Activated CD8-positive, alpha-beta memory T cell treated with anti-CD3 and anti-CD28 coated beads, Interleukin-2, amount 50 U/mL, for 24 hours (primary cell): ENCODE data around the gene OLFM2.
"Not testable (repeated sequence)": the region's sequence is repeated elsewhere in the genome, so short reads cannot be mapped to it uniquely, and the experiment has no call there.

ENCODE experiments used
- DNase-seq: peaks from one replicate; pipeline ENCODE4 v3.0.0-alpha.2; 2020; ENCODE audit errors: extremely low read depth

Gene OLFM2

GRCh38 chr19:9861503-9861902 is 74.8 kb downstream of the OLFM2 start:
- no peak for DNase-seq

- no peak for DNase-seq
Observed at GRCh38 chr19:9860407-9860806, 75.9 kb downstream of the OLFM2 start.

GRCh38 chr19:9858766-9859165 is 77.5 kb downstream of the OLFM2 start:
- DNase-seq, result no peak

GRCh38 chr19:9857920-9858746 is 78.2 kb downstream of the OLFM2 start:
- no peak for DNase-seq

- DNase-seq, result no peak
Observed at GRCh38 chr19:9857076-9857721, 79.1 kb downstream of the OLFM2 start.

GRCh38 chr19:9856609-9857008 is 79.7 kb downstream of the OLFM2 start:
- DNase-seq, result no peak

- no peak for DNase-seq
Observed at GRCh38 chr19:9854282-9854846, 82.0 kb downstream of the OLFM2 start.

- no peak for DNase-seq
Observed at GRCh38 chr19:9850235-9850959, 85.9 kb downstream of the OLFM2 start.

- no peak for DNase-seq
Observed at GRCh38 chr19:9849791-9850190, 86.5 kb downstream of the OLFM2 start.

- DNase-seq, result no peak
Observed at GRCh38 chr19:9848762-9849161, 87.6 kb downstream of the OLFM2 start.

GRCh38 chr19:9848060-9848459 is 88.3 kb downstream of the OLFM2 start:
- no peak for DNase-seq

GRCh38 chr19:9847087-9847671 is 89.1 kb downstream of the OLFM2 start:
- DNase-seq, result peak; percentile 27

- not testable (repeated sequence) for DNase-seq
Observed at GRCh38 chr19:9843626-9844273, 92.6 kb downstream of the OLFM2 start.

- DNase-seq, result no peak
Observed at GRCh38 chr19:9842834-9843625, 93.3 kb downstream of the OLFM2 start.

GRCh38 chr19:9839415-9839814 is 96.9 kb downstream of the OLFM2 start:
- no peak for DNase-seq

- no peak for DNase-seq
Observed at GRCh38 chr19:9838324-9838723, 98.0 kb downstream of the OLFM2 start.

- no peak for DNase-seq
Observed at GRCh38 chr19:9836021-9836420, 100.3 kb downstream of the OLFM2 start.

- no peak for DNase-seq
Observed at GRCh38 chr19:9835507-9835949, 100.8 kb downstream of the OLFM2 start.

- DNase-seq, result peak; percentile 95
Observed at GRCh38 chr19:9834726-9835506, 101.4 kb downstream of the OLFM2 start, which contains the start of gene PIN1. TSS of gene PIN1 (plus strand) at chr19:9835318. CDS start at chr19:9835345, 27 bp downstream.

GRCh38 chr19:9834307-9834725 is 102.0 kb downstream of the OLFM2 start:
- no peak for DNase-seq
